Stimulated activated naive CD8-positive, alpha-beta T cell treated with anti-CD3 and anti-CD28 coated beads, Interleukin-15, amount 100 ng/mL, for 72 hours (primary cell): ENCODE data around the gene B3GALT6.
"Not testable (repeated sequence)": the region's sequence is repeated elsewhere in the genome, so short reads cannot be mapped to it uniquely, and the experiment has no call there.

Source experiments
- ATAC-seq: fragments of 150-1000 bp; cut with Tn5 transposase; 2 replicates; pipeline ENCODE4 v1.10.0; 2021; ENCODE audit warnings: mild to moderate bottlenecking, moderate library complexity
- DNase-seq, 2 donors: peaks; one replicate each; pipeline ENCODE4 v3.0.0; 2021 to 2022
- H3K27ac Mint-ChIP-seq, 2 donors: one replicate each; pipeline ENCODE4 v1.8.0; 2022; ENCODE audit warnings: mild to moderate bottlenecking in 2 of 2, mixed read lengths in 2 of 2, moderate library complexity in 2 of 2
- H3K27me3 Mint-ChIP-seq: one replicate; pipeline ENCODE4 v1.8.0; 2022; ENCODE audit warnings: mixed read lengths
- H3K4me1 Mint-ChIP-seq: one replicate; pipeline ENCODE4 v1.8.0; 2022; ENCODE audit warnings: mild to moderate bottlenecking, mixed read lengths
- H3K4me3 Mint-ChIP-seq, 2 donors: one replicate each; pipeline ENCODE4 v1.8.0; 2022; ENCODE audit warnings: mild to moderate bottlenecking in 2 of 2, mixed read lengths in 2 of 2, moderate library complexity in 1 of 2
- H3K9me3 Mint-ChIP-seq, 2 donors: one replicate each; pipeline ENCODE4 v1.8.0; 2022; ENCODE audit warnings: mixed read lengths in 2 of 2

B3GALT6 gene

GRCh38 chr1:1232208-1232795, at the start of gene B3GALT6:
Gene B3GALT6 (plus strand): TSS chr1:1232237. CDS start chr1:1232279, 42 bp downstream.
- DNase-seq: no peak
- Mint-ChIP-seq H3K4me1 (peaks cover 43% of the 10 kb centered on the region), H3K27ac (peak within 1 kb of the TSS; percentile 94 to 98), H3K4me3 (peak within 1 kb of the TSS; percentile 89 to 92), H3K27me3 (no peaks in the 10 kb centered on the region), H3K9me3 (no peaks in the 10 kb centered on the region)
- ATAC-seq: no peak

- no peak overlapping the region for H3K27ac Mint-ChIP-seq
- DNase-seq: no peak
- H3K27me3 Mint-ChIP-seq: peaks cover 23% of the 10 kb centered on the region
- H3K4me1 Mint-ChIP-seq: peaks cover 19% of the 10 kb centered on the region
- H3K4me3 Mint-ChIP-seq: no peak overlapping the region
- H3K9me3 Mint-ChIP-seq: no peaks in the 10 kb centered on the region
- ATAC-seq: no peak
Observed at GRCh38 chr1:1182491-1183220, 49.4 kb upstream of the B3GALT6 start.

DNA sequence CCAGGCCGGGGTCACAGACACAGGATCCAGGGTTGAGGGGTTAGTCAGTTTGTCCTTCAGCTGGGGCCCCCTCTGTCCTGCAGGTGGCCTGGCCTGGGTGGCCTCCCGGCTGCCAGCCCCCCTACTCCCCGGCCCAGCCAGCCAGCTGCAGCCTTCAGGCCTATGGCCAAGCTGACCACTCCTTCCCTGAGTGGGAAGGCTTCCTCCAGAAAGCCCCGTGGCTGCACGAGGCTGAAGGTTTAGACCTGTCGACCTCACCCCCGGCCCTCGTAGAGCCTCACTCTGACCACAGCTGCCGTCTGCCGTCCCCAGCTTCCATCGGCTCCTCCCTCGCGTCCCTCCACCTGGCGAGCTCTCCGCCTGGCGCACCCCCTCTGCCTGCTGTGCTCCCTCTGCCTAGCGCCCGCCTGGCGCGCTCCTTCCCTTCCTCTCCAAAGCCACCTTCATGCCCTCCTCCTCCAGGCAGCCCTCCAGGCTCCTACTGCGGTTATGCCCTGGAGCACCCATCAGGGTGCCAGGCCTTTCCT, 48.8 kb upstream of the B3GALT6 start:
- peaks cover 19% of the 10 kb centered on the region for H3K4me1 Mint-ChIP-seq
- no peak for ATAC-seq
- no peak for DNase-seq
- no peaks in the 10 kb centered on the region for H3K9me3 Mint-ChIP-seq
- peaks cover 23% of the 10 kb centered on the region for H3K27me3 Mint-ChIP-seq
- peak overlapping the region in 1 of 2 donors; percentile 62 for H3K4me3 Mint-ChIP-seq
- no peak overlapping the region for H3K27ac Mint-ChIP-seq

- Mint-ChIP-seq H3K27me3 (peaks cover 23% of the 10 kb centered on the region), H3K9me3 (no peaks in the 10 kb centered on the region), H3K27ac (peak overlapping the region in 1 of 2 donors; percentile 44), H3K4me3 (no peak overlapping the region), H3K4me1 (peaks cover 19% of the 10 kb centered on the region)
- ATAC-seq (peak; percentile 3), DNase-seq (no peak)
Observed at GRCh38 chr1:1183833-1184775, 47.9 kb upstream of the B3GALT6 start.

DNA sequence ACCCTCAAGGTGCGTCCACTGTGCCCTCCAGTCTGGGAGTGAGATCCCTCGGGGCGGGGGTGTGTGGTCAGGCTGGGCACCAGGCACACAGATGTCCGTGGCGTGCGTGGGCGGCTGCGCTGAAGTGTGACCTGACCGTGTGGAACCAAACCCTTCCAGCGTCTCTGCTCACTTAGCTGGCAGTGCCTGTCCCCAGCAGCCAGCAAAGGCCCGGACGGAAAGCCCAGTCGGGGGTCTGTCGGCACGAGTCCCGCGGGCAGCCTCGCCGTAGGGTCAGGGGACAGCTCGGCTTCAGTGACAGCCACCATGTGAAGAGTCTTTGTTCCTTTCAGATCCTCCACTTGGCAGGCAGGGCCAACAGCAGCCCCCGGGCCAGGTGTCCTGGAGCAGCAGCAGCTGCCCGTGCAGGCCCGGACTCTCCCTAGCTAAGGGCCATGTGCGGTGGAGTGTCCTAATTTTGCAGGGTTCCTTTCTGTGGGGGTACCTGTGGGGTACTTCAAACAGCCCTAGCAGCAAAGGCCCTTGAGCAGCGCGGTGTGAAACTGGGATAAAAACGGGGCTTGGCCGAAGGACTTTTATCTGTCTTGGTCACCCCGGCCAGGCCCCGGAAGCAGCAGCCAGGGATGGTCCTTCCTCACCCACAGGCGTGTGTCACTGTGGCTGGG, 46.8 kb upstream of the B3GALT6 start:
- H3K27me3 Mint-ChIP-seq: peaks cover 23% of the 10 kb centered on the region
- H3K4me3 Mint-ChIP-seq: no peak overlapping the region
- H3K9me3 Mint-ChIP-seq: no peaks in the 10 kb centered on the region
- H3K27ac Mint-ChIP-seq: no peak overlapping the region
- peaks cover 19% of the 10 kb centered on the region for H3K4me1 Mint-ChIP-seq
- ATAC-seq (no peak), DNase-seq (no peak)

GRCh38 chr1:1187938-1188337, 44.1 kb upstream of the B3GALT6 start:
- Mint-ChIP-seq H3K9me3 (peaks cover 8 to 10% of the 10 kb centered on the region in 2 donors), H3K4me1 (peaks cover 7% of the 10 kb centered on the region), H3K4me3 (no peak overlapping the region), H3K27me3 (peaks cover 8% of the 10 kb centered on the region), H3K27ac (no peak overlapping the region)
- no peak for ATAC-seq
- DNase-seq: no peak

DNA sequence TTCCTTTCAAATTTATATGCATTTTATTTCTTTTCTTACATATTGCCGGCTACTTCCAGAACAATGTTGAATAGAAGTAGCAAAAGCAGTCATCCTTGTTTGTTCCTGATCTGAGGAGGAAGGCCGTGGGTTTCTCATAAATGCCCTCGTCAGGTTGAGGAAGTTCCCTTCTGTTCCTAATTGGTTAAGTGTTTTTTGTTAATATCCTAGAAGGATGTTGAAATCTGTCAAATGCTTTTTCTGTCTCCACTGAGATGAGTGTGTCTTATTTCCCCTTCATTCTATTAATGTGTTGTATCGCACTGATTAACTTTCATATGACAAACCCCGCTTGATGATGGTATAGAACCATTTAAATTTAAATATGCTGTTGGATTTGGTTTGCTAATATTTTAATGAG, 42.9 kb upstream of the B3GALT6 start:
- H3K27ac Mint-ChIP-seq: no peak overlapping the region
- H3K9me3 Mint-ChIP-seq: peaks cover 10% of the 10 kb centered on the region in 2 donors
- DNase-seq (no peak), ATAC-seq (no peak)
- H3K27me3 Mint-ChIP-seq: no peaks in the 10 kb centered on the region
- no peak overlapping the region for H3K4me3 Mint-ChIP-seq
- no peaks in the 10 kb centered on the region for H3K4me1 Mint-ChIP-seq

GRCh38 chr1:1191734-1192133, 40.3 kb upstream of the B3GALT6 start:
- no peaks in the 10 kb centered on the region for H3K4me1 Mint-ChIP-seq
- no peak overlapping the region for H3K4me3 Mint-ChIP-seq
- ATAC-seq (no peak), DNase-seq (no peak)
- H3K27me3 Mint-ChIP-seq: no peaks in the 10 kb centered on the region
- H3K9me3 Mint-ChIP-seq: peaks cover 22% of the 10 kb centered on the region in 2 donors
- no peak overlapping the region for H3K27ac Mint-ChIP-seq

- H3K4me3 Mint-ChIP-seq: no peak overlapping the region
- no peaks in the 10 kb centered on the region for H3K27me3 Mint-ChIP-seq
- H3K4me1 Mint-ChIP-seq: peaks cover 7% of the 10 kb centered on the region
- H3K9me3 Mint-ChIP-seq: peaks cover 22% of the 10 kb centered on the region in 2 donors
- ATAC-seq (no peak), DNase-seq (no peak)
- H3K27ac Mint-ChIP-seq: no peak overlapping the region
Observed at GRCh38 chr1:1194723-1195122, 37.3 kb upstream of the B3GALT6 start.

DNA sequence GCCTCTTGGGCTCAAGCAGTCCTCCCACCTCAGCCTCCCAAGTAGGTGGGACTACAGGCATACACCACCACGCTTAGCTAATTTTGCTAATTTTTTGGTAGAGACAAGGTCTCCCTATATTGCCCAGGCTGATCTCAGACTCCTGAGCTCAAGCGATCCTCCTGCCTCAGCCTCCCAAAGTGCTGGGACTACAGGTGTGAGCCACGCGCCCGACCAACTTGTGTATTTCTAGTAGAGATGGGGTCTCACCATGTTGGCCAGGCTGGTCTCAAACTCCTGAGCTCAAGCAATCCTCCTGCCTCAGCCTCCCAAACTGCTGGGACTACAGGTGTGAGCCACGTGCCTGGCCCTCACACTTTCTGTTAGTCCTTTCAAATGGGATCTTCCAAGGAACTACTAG, 36.3 kb upstream of the B3GALT6 start:
- H3K4me3 Mint-ChIP-seq, DNase-seq, ATAC-seq, H3K27me3 Mint-ChIP-seq: not testable (repeated sequence)
- H3K4me1 Mint-ChIP-seq: peaks cover 17% of the 10 kb centered on the region
- peaks cover 22% of the 10 kb centered on the region in 2 donors for H3K9me3 Mint-ChIP-seq
- H3K27ac Mint-ChIP-seq: peak overlapping the region in 1 of 2 donors; percentile 59

DNA sequence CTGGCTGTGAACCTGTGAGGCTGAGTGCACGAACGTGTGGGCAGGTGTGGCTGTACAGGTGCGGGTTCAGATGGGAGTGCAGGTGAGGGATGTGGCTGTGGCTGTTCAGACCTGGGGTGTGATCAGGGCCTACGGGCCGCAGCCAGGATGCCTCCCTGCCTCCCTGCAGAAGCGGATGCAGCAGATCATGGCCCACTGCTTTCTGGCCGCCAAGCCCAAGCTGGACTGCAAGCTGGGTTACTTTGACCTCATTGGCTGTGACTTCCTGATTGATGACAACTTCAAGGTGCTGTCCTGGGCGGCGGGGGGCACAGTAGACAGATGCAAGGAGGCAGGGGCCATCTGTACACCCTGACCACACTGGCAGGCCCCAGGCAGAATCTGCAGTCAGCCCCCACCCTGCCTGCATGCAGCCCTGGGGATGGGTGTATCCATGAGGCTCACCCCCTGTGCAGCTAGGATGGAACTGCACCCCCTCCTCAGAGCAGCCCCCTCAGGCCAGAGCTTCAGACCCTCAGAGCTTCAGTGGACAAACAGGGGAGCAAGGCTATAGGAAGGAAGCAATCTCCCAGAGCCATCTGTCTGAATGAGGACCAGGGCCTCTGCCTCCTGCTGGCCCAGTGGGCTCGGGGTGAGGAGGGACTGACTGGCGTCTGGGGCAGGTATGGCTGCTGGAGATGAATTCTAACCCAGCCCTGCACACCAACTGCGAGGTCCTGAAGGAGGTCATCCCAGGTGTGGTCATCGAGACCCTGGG, 35.4 kb upstream of the B3GALT6 start:
- Mint-ChIP-seq H3K4me3 (no peak overlapping the region), H3K4me1 (peaks cover 18% of the 10 kb centered on the region), H3K27ac (no peak overlapping the region), H3K27me3 (no peaks in the 10 kb centered on the region), H3K9me3 (peaks cover 19 to 22% of the 10 kb centered on the region in 2 donors)
- ATAC-seq (no peak), DNase-seq (no peak)

- peaks cover 14 to 16% of the 10 kb centered on the region in 2 donors for H3K9me3 Mint-ChIP-seq
- no peak overlapping the region for H3K4me3 Mint-ChIP-seq
- H3K4me1 Mint-ChIP-seq: peaks cover 18% of the 10 kb centered on the region
- H3K27me3 Mint-ChIP-seq: no peaks in the 10 kb centered on the region
- no peak overlapping the region for H3K27ac Mint-ChIP-seq
- ATAC-seq (no peak), DNase-seq (no peak)
Observed at GRCh38 chr1:1197188-1197500, 34.9 kb upstream of the B3GALT6 start.

- Mint-ChIP-seq H3K4me3 (no peak overlapping the region), H3K9me3 (peaks cover 11 to 15% of the 10 kb centered on the region in 2 donors), H3K27me3 (no peaks in the 10 kb centered on the region), H3K4me1 (peaks cover 18% of the 10 kb centered on the region), H3K27ac (peak overlapping the region in 1 of 2 donors; percentile 48)
- ATAC-seq (no peak), DNase-seq (no peak)
Observed at GRCh38 chr1:1197551-1198422, 34.2 kb upstream of the B3GALT6 start.
